CD8-positive, alpha-beta memory T cell (primary cell): ENCODE measurements around the gene GRIN3B. TPM values are rescaled to one million over a fixed set of nuclear protein-coding genes. Genes with fewer than 3 reads are reported as not detected.
"Not testable (repeated sequence)": the region's sequence is repeated elsewhere in the genome, so short reads cannot be mapped to it uniquely, and the experiment has no call there.

Experiments used
- CTCF ChIA-PET: fragments of 350-600 bp; sonication (Branson Sonifier 250); formaldehyde crosslinking; loops from one replicate; lab custom pipeline; 2021; ENCODE audit warnings: antibody characterized with exemption; lab: Charles Lee
- POLR2A ChIA-PET: fragments of 350-600 bp; sonication (Branson Sonifier 250); formaldehyde crosslinking; loops from one replicate; lab custom pipeline; 2021; ENCODE audit warnings: antibody characterized with exemption; lab: Charles Lee
- DNase-seq, 5 donors: peaks; one replicate each; pipeline versions ENCODE4 v3.0.0 to v3.0.0-alpha.2; 2020 to 2022; ENCODE audit warnings: mixed read lengths in 1 of 5
- H3K27ac ChIP-seq: one replicate; pipeline ENCODE4 v1.7.0; 2013; ENCODE audit warnings: low read depth, mild to moderate bottlenecking, low read length, moderate library complexity
- H3K27me3 ChIP-seq: 2 replicates; pipeline ENCODE4 v1.7.0; 2013; ENCODE audit warnings: low read length, mild to moderate bottlenecking; ENCODE audit not compliant: insufficient read depth, poor library complexity, severe bottlenecking
- H3K36me3 ChIP-seq: 2 replicates; pipeline ENCODE4 v1.7.0; 2013; ENCODE audit warnings: mild to moderate bottlenecking, low read length, moderate library complexity; ENCODE audit not compliant: insufficient read depth
- H3K4me1 ChIP-seq: 2 replicates; pipeline ENCODE4 v1.7.0; 2013; ENCODE audit warnings: mild to moderate bottlenecking, low read length, moderate library complexity; ENCODE audit not compliant: insufficient read depth
- H3K4me3 ChIP-seq: 2 replicates; pipeline ENCODE4 v1.7.0; 2013; ENCODE audit warnings: mild to moderate bottlenecking, low read length
- H3K9me3 ChIP-seq: 2 replicates; pipeline ENCODE4 v1.7.0; 2013; ENCODE audit warnings: mild to moderate bottlenecking, low read length
- H3K27ac Mint-ChIP-seq, 8 donors: one replicate each; pipeline ENCODE4 v1.8.0; 2020 to 2021; ENCODE audit warnings: mixed read lengths in 8 of 8, mild to moderate bottlenecking in 6 of 8, inconsistent platforms in 3 of 8, moderate library complexity in 3 of 8
- H3K27me3 Mint-ChIP-seq, 2 donors: one replicate each; pipeline ENCODE4 v1.8.0; 2020 to 2021; ENCODE audit warnings: mixed read lengths in 2 of 2, mild to moderate bottlenecking in 1 of 2, moderate library complexity in 1 of 2
- H3K36me3 Mint-ChIP-seq, 3 donors: one replicate each; pipeline ENCODE4 v1.8.0; 2020 to 2021; ENCODE audit warnings: mixed read lengths in 3 of 3, inconsistent platforms in 1 of 3, mild to moderate bottlenecking in 1 of 3
- H3K4me1 Mint-ChIP-seq, 3 donors: one replicate each; pipeline ENCODE4 v1.8.0; 2020 to 2021; ENCODE audit warnings: mixed read lengths in 3 of 3, inconsistent platforms in 1 of 3, mild to moderate bottlenecking in 1 of 3
- H3K4me3 Mint-ChIP-seq, 7 donors: one replicate each; pipeline ENCODE4 v1.8.0; 2020 to 2021; ENCODE audit warnings: mixed read lengths in 7 of 7, mild to moderate bottlenecking in 6 of 7, moderate library complexity in 4 of 7, inconsistent platforms in 2 of 7
- H3K9me3 Mint-ChIP-seq, 5 donors: one replicate each; pipeline ENCODE4 v1.8.0; 2020 to 2022; ENCODE audit warnings: mixed read lengths in 5 of 5, mild to moderate bottlenecking in 3 of 5, moderate library complexity in 2 of 5, inconsistent platforms in 1 of 5
- polyA plus RNA-seq: library from polyadenylated mRNA; unstranded; fragments of 300-500 nt; fragmentation: Illumina TruSeq; gene quantifications from one replicate; pipeline ENCODE4 v1.2.3, GENCODE V29; 2021
- total RNA-seq, 2 experiments: library from RNA; stranded (reverse); gene quantifications; one replicate each; pipeline ENCODE4 v1.2.3, GENCODE V29; 2021

GRIN3B gene
- total and polyA plus RNA-seq, 3 experiments from 2014 or later, result not detected

DNA sequence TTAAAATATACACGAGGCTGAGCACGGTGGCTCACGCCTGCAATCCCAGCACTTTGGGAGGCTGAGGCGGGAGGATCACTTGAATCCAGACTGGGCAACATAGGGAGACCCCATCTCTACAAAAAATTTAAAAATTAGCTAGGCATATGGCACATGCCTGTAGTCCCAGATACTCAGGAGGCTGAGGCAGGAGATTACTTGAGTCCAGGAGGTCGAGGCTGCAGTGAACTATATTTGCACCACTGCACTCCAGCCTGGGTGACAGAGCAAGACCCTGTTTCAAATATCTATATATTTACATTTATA is 23.6 kb downstream of the GRIN3B start:
- not testable (repeated sequence) for H3K9me3 ChIP-seq, H3K27me3 Mint-ChIP-seq, H3K4me3 ChIP-seq, H3K27ac ChIP-seq, H3K36me3 ChIP-seq, H3K27me3 ChIP-seq, H3K9me3 Mint-ChIP-seq, DNase-seq
- ChIA-PET POLR2A (interaction anchor here (0.6 kb wide), 1 partner anchor 707 kb away, joined by 4 read pairs; no protein-coding TSS in a partner anchor), CTCF (interaction anchor here (1.2 to 2.2 kb wide), 2 partner anchors 41 to 56 kb away, joined by 4 to 7 read pairs; no protein-coding TSS in a partner anchor)
- Mint-ChIP-seq H3K4me3 (peak overlapping the region in 2 of 7 donors; percentile 56 to 70), H3K36me3 (peaks cover 0 to 23% (median 0%) of the 10 kb centered on the region in 3 donors), H3K4me1 (peaks cover 18 to 46% (median 29%) of the 10 kb centered on the region in 3 donors), H3K27ac (peak overlapping the region in 2 of 8 donors; percentile 42 to 43)
- H3K4me1 ChIP-seq, result peaks cover 34% of the 10 kb centered on the region

DNA sequence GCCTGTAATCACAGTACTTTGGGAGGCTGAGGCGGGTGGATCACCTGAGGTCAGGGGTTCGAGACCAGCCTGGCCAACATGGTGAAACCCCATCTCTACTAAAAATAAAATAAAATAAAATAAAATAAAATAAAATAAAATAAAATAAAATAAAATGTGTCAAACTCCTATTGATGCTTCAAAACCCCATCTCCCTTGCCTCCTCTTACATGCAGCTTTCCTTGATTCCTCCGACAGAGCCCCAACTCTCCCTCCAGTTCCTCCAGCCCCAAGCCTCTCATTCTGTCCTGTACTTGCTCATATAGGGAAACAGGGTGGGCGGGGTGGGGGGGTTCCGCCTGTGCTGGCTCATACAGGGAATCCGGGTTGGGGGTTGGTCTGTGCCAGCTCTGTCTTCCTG is 24.9 kb downstream of the GRIN3B start:
- H3K27me3 Mint-ChIP-seq, H3K4me3 ChIP-seq, H3K9me3 ChIP-seq, H3K9me3 Mint-ChIP-seq, H3K27me3 ChIP-seq, H3K36me3 ChIP-seq, H3K27ac ChIP-seq, DNase-seq: not testable (repeated sequence)
- POLR2A ChIA-PET, result interaction anchor here (0.7 to 9.2 kb wide), 7 partner anchors 14 to 828 kb away, joined by 3 to 143 read pairs (median 6); partner anchors contain the start of genes ABCA7 and ARHGAP45
- H3K4me1 ChIP-seq, result peaks cover 34% of the 10 kb centered on the region
- Mint-ChIP-seq H3K4me3 (peak overlapping the region in 5 of 7 donors; percentile 48 to 84 (median 63)), H3K36me3 (peaks cover 0 to 23% (median 0%) of the 10 kb centered on the region in 3 donors), H3K27ac (peak overlapping the region in 4 of 8 donors; percentile 6 to 58 (median 52)), H3K4me1 (peaks cover 22 to 40% (median 27%) of the 10 kb centered on the region in 3 donors)
- CTCF ChIA-PET, result interaction anchor here (1.3 to 8.4 kb wide), 2 partner anchors 15 to 41 kb away, joined by 4 to 62 read pairs; partner anchors contain the start of genes ABCA7 and ARHGAP45

DNA sequence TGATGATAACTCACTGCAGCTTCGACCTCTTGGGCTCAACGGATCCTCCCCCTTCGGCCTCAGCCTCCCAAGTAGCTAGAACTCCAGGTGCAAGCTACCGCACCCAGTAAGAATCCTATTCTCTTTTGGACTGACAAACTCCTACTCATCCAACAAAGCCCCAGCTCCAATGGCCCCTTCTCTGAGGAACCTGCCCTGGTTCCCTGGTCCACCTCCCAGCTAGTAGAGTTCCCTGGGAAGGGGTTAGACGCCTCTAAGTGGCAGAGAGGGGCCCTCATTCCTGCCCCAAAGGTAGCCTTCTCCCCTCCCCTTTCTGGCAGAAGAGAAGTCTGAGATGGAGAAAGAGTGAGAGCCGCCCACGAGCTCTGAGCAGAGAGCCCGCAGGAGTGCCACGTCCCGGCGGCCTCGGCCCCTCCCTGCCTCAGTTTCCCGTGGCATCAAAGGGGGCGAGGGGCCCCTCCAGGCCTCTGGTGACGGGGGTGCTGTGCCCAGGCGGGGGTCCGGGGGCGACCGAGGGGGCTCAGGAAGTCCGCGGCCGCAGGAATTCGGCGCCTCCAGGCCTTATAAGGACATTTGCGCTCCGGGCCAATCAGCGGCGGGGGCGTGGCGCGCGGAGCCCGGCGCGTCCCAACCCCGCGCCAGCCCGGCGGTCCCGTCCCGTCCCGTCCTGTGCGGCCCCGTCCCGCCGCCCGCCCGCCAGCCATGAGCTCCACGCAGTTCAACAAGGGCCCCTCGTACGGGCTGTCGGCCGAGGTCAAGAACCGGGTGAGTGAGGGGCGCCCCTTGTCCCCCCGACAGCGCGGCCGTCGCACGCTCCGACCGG is 26.0 kb downstream of the GRIN3B start, which contains the start of gene CNN2:
Gene CNN2, plus strand, starts transcription at position 649 of the 823 bp plus-strand sequence. Its CDS starts 54 bp downstream, at position 703.
- H3K27me3 Mint-ChIP-seq, result peaks cover 0 to 8% of the 10 kb centered on the region in 2 donors
- Histone ChIP-seq H3K4me1 (peaks cover 40% of the 10 kb centered on the region), H3K9me3 (no peaks in the 10 kb centered on the region), H3K36me3 (no peaks in the 10 kb centered on the region), H3K4me3 (peak within 1 kb of the TSS; percentile 92), H3K27ac (peak within 1 kb of the TSS; percentile 89), H3K27me3 (no peaks in the 10 kb centered on the region)
- ChIA-PET CTCF (interaction anchor here (0.8 to 8.4 kb wide), 13 partner anchors 10 to 240 kb away, joined by 3 to 62 read pairs (median 4); partner anchors contain the start of genes ABCA7, ARHGAP45 and WDR18), POLR2A (interaction anchor here (0.7 to 9.2 kb wide), 12 partner anchors 9 to 100 kb away, joined by 3 to 143 read pairs (median 8); partner anchors contain the start of genes ABCA7 and ARHGAP45)
- peak within 1 kb of the TSS; percentile 95 to 99 (median 98) for H3K4me3 Mint-ChIP-seq
- H3K9me3 Mint-ChIP-seq, result peaks cover 0 to 1% (median 0%) of the 10 kb centered on the region in 5 donors
- H3K4me1 Mint-ChIP-seq, result peaks cover 28 to 47% (median 34%) of the 10 kb centered on the region in 3 donors
- DNase-seq, result peak; percentile 58 to 71 (median 68)
- peak within 1 kb of the TSS; percentile 82 to 99 (median 96) for H3K27ac Mint-ChIP-seq
- H3K36me3 Mint-ChIP-seq, result peaks cover 0 to 27% (median 7%) of the 10 kb centered on the region in 3 donors

DNA sequence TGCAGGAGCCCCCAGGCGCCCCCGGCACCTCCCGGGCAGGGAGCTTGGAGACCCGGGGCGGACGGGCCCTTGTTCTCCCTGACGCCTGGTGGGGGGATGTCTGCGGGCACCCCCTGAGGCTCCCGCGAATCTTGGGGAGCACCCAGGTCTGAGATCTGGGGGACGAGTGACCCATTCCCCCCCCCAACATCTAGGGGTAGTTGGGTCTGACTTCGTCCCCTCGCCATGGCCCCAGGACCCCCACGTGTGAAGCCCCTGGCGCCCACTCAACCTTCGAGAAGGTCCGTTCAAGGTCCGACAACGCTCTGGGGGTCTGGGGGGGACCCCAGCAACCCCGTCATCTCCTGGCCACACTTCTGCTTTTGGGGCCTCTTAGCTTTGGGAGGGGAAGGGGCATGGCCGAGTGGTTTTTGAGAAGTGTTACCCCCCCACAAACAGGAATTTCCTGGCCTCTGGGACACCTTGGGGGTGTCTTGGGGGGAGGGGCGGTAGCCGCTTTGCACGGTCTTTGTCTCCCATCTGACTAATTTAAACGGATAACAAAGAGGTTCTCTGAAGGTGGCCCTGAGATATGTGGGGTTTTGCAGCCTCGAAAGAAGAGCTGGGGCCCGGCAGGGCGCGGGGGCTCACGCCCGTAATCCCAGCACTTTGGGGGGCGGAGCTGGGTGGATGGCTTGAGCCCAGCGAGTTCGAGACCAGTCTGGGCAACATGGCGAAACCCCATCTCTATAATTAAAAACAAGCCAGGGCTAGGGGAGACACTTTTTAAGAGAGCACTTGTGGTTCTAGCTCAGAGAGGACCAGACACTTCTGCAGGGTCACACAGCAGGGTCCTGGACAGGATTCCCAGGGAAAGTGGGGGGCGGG is 26.8 kb downstream of the GRIN3B start:
- Histone ChIP-seq H3K27ac (peak overlapping the region; percentile 89), H3K36me3 (peaks cover 4% of the 10 kb centered on the region), H3K27me3 (no peaks in the 10 kb centered on the region), H3K4me3 (peak overlapping the region; percentile 92), H3K9me3 (no peaks in the 10 kb centered on the region), H3K4me1 (peaks cover 38% of the 10 kb centered on the region)
- peaks cover 0 to 4% of the 10 kb centered on the region in 2 donors for H3K27me3 Mint-ChIP-seq
- DNase-seq, result peak in 2 of 5 donors; percentile 33 to 51
- peaks cover 0 to 25% (median 7%) of the 10 kb centered on the region in 3 donors for H3K36me3 Mint-ChIP-seq
- H3K9me3 Mint-ChIP-seq, result no peaks in the 10 kb centered on the region
- peaks cover 23 to 40% (median 27%) of the 10 kb centered on the region in 3 donors for H3K4me1 Mint-ChIP-seq
- CTCF ChIA-PET, result interaction anchor here (0.8 to 8.4 kb wide), 16 partner anchors 9 to 242 kb away, joined by 3 to 62 read pairs (median 4); partner anchors contain the start of genes ABCA7, ARHGAP45, CIRBP and WDR18
- POLR2A ChIA-PET, result interaction anchor here (0.6 to 9.2 kb wide), 13 partner anchors 8 to 483 kb away, joined by 3 to 143 read pairs (median 6); partner anchors contain the start of genes ABCA7, ARHGAP45, CIRBP and GZMM
- H3K27ac Mint-ChIP-seq, result peak overlapping the region; percentile 82 to 99 (median 96)
- H3K4me3 Mint-ChIP-seq, result peak overlapping the region; percentile 95 to 99 (median 98)

DNA sequence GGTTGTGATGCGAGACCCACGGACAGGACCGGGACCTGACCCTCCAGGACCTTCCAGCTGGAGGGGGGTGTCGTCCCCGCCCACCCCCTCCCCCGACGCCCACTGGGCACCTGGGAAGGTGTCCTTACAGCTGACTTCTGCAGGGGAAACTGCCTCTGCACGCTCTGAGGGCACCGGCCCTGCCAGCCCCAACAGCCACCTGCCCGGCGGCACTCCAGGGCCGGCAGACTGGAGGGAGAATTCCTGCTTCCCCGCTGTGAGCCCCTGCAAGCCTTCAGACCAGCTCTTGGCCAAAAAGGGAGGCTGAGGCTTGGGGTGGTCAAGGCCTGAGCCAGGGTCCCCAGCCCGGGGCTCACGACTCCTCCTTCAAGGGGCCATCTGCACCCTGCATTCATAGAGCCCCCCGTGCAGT is 27.4 kb downstream of the GRIN3B start:
- Histone ChIP-seq H3K36me3 (peaks cover 10% of the 10 kb centered on the region), H3K4me1 (peaks cover 38% of the 10 kb centered on the region), H3K4me3 (peak overlapping the region; percentile 92), H3K27ac (peak overlapping the region; percentile 89), H3K9me3 (no peaks in the 10 kb centered on the region), H3K27me3 (no peaks in the 10 kb centered on the region)
- peak overlapping the region; percentile 89 to 99 (median 95) for H3K27ac Mint-ChIP-seq
- CTCF ChIA-PET, result interaction anchor here (0.8 to 8.4 kb wide), 12 partner anchors 9 to 242 kb away, joined by 3 to 62 read pairs (median 4); partner anchors contain the start of genes ABCA7, ARHGAP45 and CIRBP
- peaks cover 0 to 31% (median 7%) of the 10 kb centered on the region in 3 donors for H3K36me3 Mint-ChIP-seq
- peak overlapping the region; percentile 95 to 99 (median 98) for H3K4me3 Mint-ChIP-seq
- POLR2A ChIA-PET, result interaction anchor here (0.5 to 9.2 kb wide), 13 partner anchors 12 to 484 kb away, joined by 3 to 143 read pairs (median 4); partner anchors contain the start of genes ABCA7, ARHGAP45, CIRBP and GZMM
- H3K4me1 Mint-ChIP-seq, result peaks cover 27 to 44% (median 27%) of the 10 kb centered on the region in 3 donors
- peaks cover 0 to 4% of the 10 kb centered on the region in 2 donors for H3K27me3 Mint-ChIP-seq
- no peak for DNase-seq
- H3K9me3 Mint-ChIP-seq, result no peaks in the 10 kb centered on the region

DNA sequence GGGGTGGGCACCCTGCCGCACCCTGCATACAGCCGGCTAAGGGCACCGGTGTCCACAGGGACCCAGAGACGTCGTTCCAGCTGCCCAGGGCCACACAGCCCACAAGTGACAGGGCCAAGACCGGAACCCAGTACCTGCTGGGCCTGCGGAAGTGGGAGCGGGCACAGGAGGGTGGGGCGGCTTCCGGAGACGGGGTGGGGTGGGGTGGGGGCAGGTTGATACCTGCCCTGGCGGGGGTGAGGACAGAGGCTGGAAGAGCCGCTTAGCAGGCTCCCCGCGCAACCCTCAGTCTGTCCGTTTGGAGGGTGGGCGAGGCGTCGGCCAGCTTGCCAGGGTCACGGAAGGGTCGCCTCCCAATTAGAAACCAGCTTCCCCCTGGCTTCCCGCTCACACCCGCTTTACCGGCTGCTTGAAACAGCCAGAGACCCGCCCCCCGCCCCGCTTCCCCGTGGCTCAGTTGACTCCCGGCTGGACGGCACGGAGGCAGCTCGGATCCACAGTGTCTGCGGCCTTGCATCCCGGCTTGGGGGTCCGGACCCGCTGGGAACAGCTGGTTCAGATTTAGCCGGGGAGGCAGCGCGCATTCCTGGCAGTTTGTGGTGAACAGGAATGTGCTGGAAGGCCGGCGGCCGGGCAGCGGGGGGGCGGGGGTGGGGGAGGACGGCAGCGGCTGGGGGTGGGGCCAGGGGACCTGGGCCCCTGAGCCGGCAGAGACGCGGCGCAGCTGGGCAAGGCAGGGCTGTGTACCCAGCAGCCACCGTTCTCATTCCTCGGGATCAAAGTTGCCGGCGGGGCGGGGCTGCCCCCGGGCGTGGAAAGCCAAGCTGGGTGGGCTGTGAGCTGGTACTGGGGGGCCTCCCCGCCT is 28.1 kb downstream of the GRIN3B start:
- no peaks in the 10 kb centered on the region for H3K27me3 ChIP-seq
- peak overlapping the region; percentile 95 to 99 (median 98) for H3K4me3 Mint-ChIP-seq
- peaks cover 15% of the 10 kb centered on the region for H3K36me3 ChIP-seq
- H3K27ac Mint-ChIP-seq, result peak overlapping the region; percentile 87 to 98 (median 92)
- ChIA-PET CTCF (interaction anchor here (0.9 to 8.4 kb wide), 13 partner anchors 8 to 241 kb away, joined by 3 to 62 read pairs (median 6); partner anchors contain the start of genes ABCA7, ARHGAP45 and CIRBP), POLR2A (interaction anchor here (0.5 to 9.2 kb wide), 18 partner anchors 11 to 1579 kb away, joined by 3 to 143 read pairs (median 4); partner anchors contain the start of genes ABCA7, ARHGAP45, CIRBP and GZMM)
- H3K9me3 Mint-ChIP-seq, result no peaks in the 10 kb centered on the region
- peaks cover 0 to 4% of the 10 kb centered on the region in 2 donors for H3K27me3 Mint-ChIP-seq
- peak; percentile 49 to 82 (median 66) for DNase-seq
- peaks cover 44% of the 10 kb centered on the region for H3K4me1 ChIP-seq
- no peaks in the 10 kb centered on the region for H3K9me3 ChIP-seq
- peak overlapping the region; percentile 92 for H3K4me3 ChIP-seq
- H3K36me3 Mint-ChIP-seq, result peaks cover 0 to 38% (median 7%) of the 10 kb centered on the region in 3 donors
- H3K4me1 Mint-ChIP-seq, result peaks cover 31 to 47% (median 32%) of the 10 kb centered on the region in 3 donors
- peak overlapping the region; percentile 89 for H3K27ac ChIP-seq
